SU-DHL-6 (cell line): ENCODE results near the gene CDK18.

Experiments used
- H2AFZ ChIP-seq: fragments of 200-600 bp; sonication (generic); 2 replicates; pipeline ENCODE4 v1.6.1; 2014; ENCODE audit warnings: low read depth, mild to moderate bottlenecking, moderate library complexity, mixed read lengths, antibody characterized with exemption, low read length; ENCODE audit not compliant: severe bottlenecking
- H3F3A ChIP-seq: fragments of 200-600 bp; shearing (Covaris generic); 2 replicates; pipeline ENCODE4 v1.6.0; 2016; ENCODE audit warnings: antibody characterized with exemption, mild to moderate bottlenecking; ENCODE audit not compliant: insufficient read depth
- H3K27ac ChIP-seq: fragments of 200-600 bp; sonication (generic); 2 replicates; pipeline ENCODE4 v1.5.1; 2016; ENCODE audit warnings: low read depth, mild to moderate bottlenecking, low read length, moderate library complexity, mixed read lengths
- H3K27me3 ChIP-seq: fragments of 200-600 bp; sonication (generic), shearing (Covaris generic); 2 replicates; pipeline ENCODE4 v1.6.0; 2014; ENCODE audit warnings: mild to moderate bottlenecking, low read length
- H3K36me3 ChIP-seq: fragments of 200-600 bp; sonication (generic); 2 replicates; pipeline ENCODE4 v1.6.1; 2014; ENCODE audit warnings: mild to moderate bottlenecking, low read length, mixed read lengths
- H3K4me2 ChIP-seq: fragments of 300-600, 200-600 bp; shearing (Covaris generic), sonication (generic); 2 replicates; pipeline ENCODE4 v1.6.0; 2014; ENCODE audit warnings: low read length, low read depth, mild to moderate bottlenecking; ENCODE audit not compliant: poor library complexity, severe bottlenecking
- H3K4me3 ChIP-seq: fragments of 200-600 bp; sonication (generic); 2 replicates; pipeline ENCODE4 v1.5.1; 2014; ENCODE audit warnings: antibody characterized with exemption, low read length, mild to moderate bottlenecking, mixed read lengths; ENCODE audit not compliant: insufficient read depth, poor library complexity, severe bottlenecking
- H3K79me2 ChIP-seq: fragments of 200-600 bp; sonication (generic); 2 replicates; pipeline ENCODE4 v1.6.1; 2014; ENCODE audit warnings: mild to moderate bottlenecking, low read length, moderate library complexity; ENCODE audit not compliant: insufficient read depth
- H3K9ac ChIP-seq: fragments of 200-600 bp; sonication (generic); 2 replicates; pipeline ENCODE4 v1.7.0; 2014; ENCODE audit warnings: mild to moderate bottlenecking, low read length
- H3K9me2 ChIP-seq: fragments of 200-600 bp; sonication (generic); replicated peaks from 2 replicates; pipeline ENCODE4 v1.6.1; 2014; ENCODE audit warnings: low read length; ENCODE audit not compliant: insufficient read depth
- H3K9me3 ChIP-seq: fragments of 200-600 bp; sonication (generic); 2 replicates; pipeline ENCODE4 v1.6.1; 2014; ENCODE audit warnings: low read length, mixed read lengths; ENCODE audit not compliant: insufficient read depth
- H4K20me1 ChIP-seq: fragments of 200-600 bp; sonication (generic); 2 replicates; pipeline ENCODE4 v1.6.1; 2014; ENCODE audit warnings: low read depth, mild to moderate bottlenecking, antibody characterized with exemption, low read length, moderate library complexity, mixed read lengths
- EZH2phosphoT487 ChIP-seq: fragments of 200-600 bp; sonication (generic), shearing (Covaris generic); conservative IDR thresholded peaks from 2 replicates; pipeline ENCODE4 v1.6.1; 2018; ENCODE audit warnings: mild to moderate bottlenecking, antibody characterized with exemption, low read length, moderate library complexity, mixed read lengths
- TF ChIP-seq, protein P1 (sequence below): fragments of 200-600 bp; sonication (generic); IDR thresholded peaks from one replicate; pipeline ENCODE4 v1.5.1; 2017; ENCODE audit warnings: antibody characterized with exemption, mild to moderate bottlenecking, low read length, moderate library complexity; ENCODE audit not compliant: insufficient read depth, poor library complexity, severe bottlenecking

CDK18 gene

DNA sequence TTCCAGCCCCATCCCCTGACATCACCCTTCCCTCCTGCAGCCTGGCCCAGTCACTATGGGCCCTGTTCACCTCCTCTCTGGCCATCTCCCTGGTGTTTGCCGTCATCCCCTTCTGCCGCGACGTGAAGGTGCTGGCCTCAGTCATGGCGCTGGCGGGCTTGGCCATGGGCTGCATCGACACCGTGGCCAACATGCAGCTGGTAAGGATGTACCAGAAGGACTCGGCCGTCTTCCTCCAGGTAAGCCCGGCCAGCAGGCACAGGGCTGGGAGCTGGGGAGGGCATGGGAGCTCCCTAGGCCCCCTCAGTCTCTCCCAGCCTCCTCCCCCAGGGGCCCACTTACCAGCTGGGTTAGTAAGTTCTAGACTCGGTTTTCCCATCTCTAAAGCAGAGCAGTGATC lies 75.2 kb downstream of the CDK18 start:
- TF ChIP-seq EZH2phosphoT487 = no peak
- TF ChIP-seq, protein P1, sequence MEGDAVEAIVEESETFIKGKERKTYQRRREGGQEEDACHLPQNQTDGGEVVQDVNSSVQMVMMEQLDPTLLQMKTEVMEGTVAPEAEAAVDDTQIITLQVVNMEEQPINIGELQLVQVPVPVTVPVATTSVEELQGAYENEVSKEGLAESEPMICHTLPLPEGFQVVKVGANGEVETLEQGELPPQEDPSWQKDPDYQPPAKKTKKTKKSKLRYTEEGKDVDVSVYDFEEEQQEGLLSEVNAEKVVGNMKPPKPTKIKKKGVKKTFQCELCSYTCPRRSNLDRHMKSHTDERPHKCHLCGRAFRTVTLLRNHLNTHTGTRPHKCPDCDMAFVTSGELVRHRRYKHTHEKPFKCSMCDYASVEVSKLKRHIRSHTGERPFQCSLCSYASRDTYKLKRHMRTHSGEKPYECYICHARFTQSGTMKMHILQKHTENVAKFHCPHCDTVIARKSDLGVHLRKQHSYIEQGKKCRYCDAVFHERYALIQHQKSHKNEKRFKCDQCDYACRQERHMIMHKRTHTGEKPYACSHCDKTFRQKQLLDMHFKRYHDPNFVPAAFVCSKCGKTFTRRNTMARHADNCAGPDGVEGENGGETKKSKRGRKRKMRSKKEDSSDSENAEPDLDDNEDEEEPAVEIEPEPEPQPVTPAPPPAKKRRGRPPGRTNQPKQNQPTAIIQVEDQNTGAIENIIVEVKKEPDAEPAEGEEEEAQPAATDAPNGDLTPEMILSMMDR = no peak
- Histone ChIP-seq H3K9me3 (no peaks in the 10 kb centered on the region), H3K9me2 (no peaks in the 10 kb centered on the region), H4K20me1 (no peaks in the 10 kb centered on the region), H2AFZ (no peak overlapping the region), H3K4me3 (no peak overlapping the region), H3K36me3 (no peaks in the 10 kb centered on the region), H3K79me2 (no peaks in the 10 kb centered on the region), H3K9ac (no peak overlapping the region), H3K27me3 (no peaks in the 10 kb centered on the region), H3K27ac (no peak overlapping the region), H3K4me2 (no peak overlapping the region), H3F3A (no peaks in the 10 kb centered on the region)

DNA sequence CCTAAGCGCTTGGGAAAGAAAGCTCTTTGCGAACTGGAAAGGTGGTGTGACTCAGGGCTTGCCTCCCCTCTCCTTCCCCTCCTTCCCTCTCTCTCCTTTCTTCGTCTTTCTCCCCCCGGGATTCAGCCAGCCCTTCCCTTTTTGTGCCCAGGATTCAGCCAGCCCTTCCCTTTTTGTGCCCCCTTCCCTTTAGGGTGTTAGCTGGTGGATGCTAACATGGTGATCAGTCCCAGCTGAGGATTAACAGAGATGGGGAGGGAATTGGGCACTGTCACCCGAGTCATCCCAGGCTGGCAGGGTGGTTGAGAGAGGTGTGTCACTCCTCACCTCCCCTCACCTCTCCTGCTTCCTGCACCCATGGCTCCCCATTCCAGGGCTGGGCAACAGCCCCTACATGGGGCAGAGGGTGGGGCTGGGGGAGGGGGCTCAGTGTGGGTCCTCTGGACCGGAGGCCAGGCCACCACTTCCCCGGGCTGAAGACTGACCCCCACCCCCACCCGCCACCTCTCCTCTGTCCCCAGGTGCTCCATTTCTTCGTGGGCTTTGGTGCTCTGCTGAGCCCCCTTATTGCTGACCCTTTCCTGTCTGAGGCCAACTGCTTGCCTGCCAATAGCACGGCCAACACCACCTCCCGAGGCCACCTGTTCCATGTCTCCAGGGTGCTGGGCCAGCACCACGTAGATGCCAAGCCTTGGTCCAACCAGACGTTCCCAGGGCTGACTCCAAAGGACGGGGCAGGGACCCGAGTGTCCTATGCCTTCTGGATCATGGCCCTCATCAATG lies 75.9 kb downstream of the CDK18 start:
- Histone ChIP-seq H3K79me2 (no peaks in the 10 kb centered on the region), H3K27me3 (no peaks in the 10 kb centered on the region), H3K4me3 (no peak overlapping the region), H2AFZ (no peak overlapping the region), H3K4me2 (no peak overlapping the region), H4K20me1 (no peaks in the 10 kb centered on the region), H3F3A (no peaks in the 10 kb centered on the region), H3K27ac (no peak overlapping the region), H3K36me3 (no peaks in the 10 kb centered on the region), H3K9me2 (no peaks in the 10 kb centered on the region), H3K9ac (no peak overlapping the region), H3K9me3 (no peaks in the 10 kb centered on the region)
- TF ChIP-seq EZH2phosphoT487 = no peak
- TF ChIP-seq, protein P1 = no peak

DNA sequence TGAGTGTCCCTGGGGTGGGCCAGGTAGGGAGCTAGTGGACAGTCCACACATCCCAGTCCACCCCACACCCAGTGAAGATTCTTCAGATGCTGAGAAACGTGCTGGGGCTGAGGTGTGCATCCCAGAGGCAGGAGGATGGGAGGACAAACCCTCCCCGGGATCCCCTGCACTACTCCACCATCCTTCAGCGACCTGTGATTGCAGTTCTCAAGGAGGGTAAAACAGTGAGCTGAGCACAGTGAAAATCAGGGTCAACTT lies 76.4 kb downstream of the CDK18 start:
- Histone ChIP-seq H3K4me2 (no peak overlapping the region), H3K27me3 (no peaks in the 10 kb centered on the region), H3F3A (no peaks in the 10 kb centered on the region), H3K9me2 (no peaks in the 10 kb centered on the region), H3K9me3 (no peaks in the 10 kb centered on the region), H3K4me3 (no peak overlapping the region), H3K27ac (no peak overlapping the region), H2AFZ (no peak overlapping the region), H3K36me3 (no peaks in the 10 kb centered on the region), H3K79me2 (no peaks in the 10 kb centered on the region), H3K9ac (no peak overlapping the region), H4K20me1 (no peaks in the 10 kb centered on the region)
- TF ChIP-seq EZH2phosphoT487 = no peak
- TF ChIP-seq, protein P1 = no peak
